IMR-90 (cell line): ENCODE data around the gene FAM149B1. TPM values are rescaled to one million over a fixed set of nuclear protein-coding genes. Genes with fewer than 3 reads are reported as not detected.

Experiments used
- ATAC-seq: fragments of 200-7000 bp; cut with Tn5 transposase; 2 replicates; pipeline ENCODE4 v1.9.1; 2020; ENCODE audit warnings: low read depth, mild to moderate bottlenecking, moderate library complexity
- BruUV-seq: library from RNA; stranded (reverse); fragments of 400-500 nt; replicated peaks from 2 replicates; lab custom pipeline; 2021; lab: Mats Ljungman, UMichigan
- CTCF ChIA-PET: fragments of 300-600 bp; formaldehyde crosslinking; extraction: SDS; loops from one replicate; lab custom pipeline; 2021; ENCODE audit warnings: antibody characterized with exemption; lab: Yijun Ruan, JAX
- POLR2A ChIA-PET: fragments of 300-600 bp; sonication (Branson Sonifier 250); formaldehyde crosslinking; loops from one replicate; lab custom pipeline; 2022; ENCODE audit warnings: antibody characterized with exemption; ENCODE audit not compliant: unreplicated experiment; lab: Charles Lee
- DNase-seq: peaks from one replicate; pipeline ENCODE4 v3.0.0; 2013
- H2AFZ ChIP-seq: replicated peaks from 2 replicates; pipeline ENCODE3; 2013; ENCODE audit warnings: low read length, mild to moderate bottlenecking; ENCODE audit not compliant: poor library complexity
- H2AK5ac ChIP-seq: 2 replicates; pipeline ENCODE4 v1.6.1; 2013; ENCODE audit warnings: low read depth, low read length, inconsistent platforms
- H2AK9ac ChIP-seq: replicated peaks from 2 replicates; pipeline ENCODE3; 2013; ENCODE audit warnings: mild to moderate bottlenecking, low read depth, low read length, moderate library complexity; ENCODE audit not compliant: poor library complexity
- H2BK120ac ChIP-seq: 2 replicates; pipeline ENCODE4 v1.6.1; 2013; ENCODE audit warnings: low read depth, low read length, inconsistent platforms
- H2BK15ac ChIP-seq: 3 replicates; pipeline ENCODE4 v1.6.1; 2013; ENCODE audit warnings: low read depth, low read length, inconsistent platforms
- H2BK20ac ChIP-seq: 2 replicates; pipeline ENCODE4 v1.6.1; 2013; ENCODE audit warnings: low read depth, mild to moderate bottlenecking, inconsistent platforms, low read length, moderate library complexity
- H2BK5ac ChIP-seq: 2 replicates; pipeline ENCODE4 v1.6.1; 2013; ENCODE audit warnings: mild to moderate bottlenecking, low read depth, low read length, inconsistent platforms; ENCODE audit not compliant: poor library complexity, severe bottlenecking
- H3K14ac ChIP-seq: replicated peaks from 2 replicates; pipeline ENCODE4 v1.6.1; 2013; ENCODE audit warnings: low read depth, low read length, inconsistent platforms
- H3K18ac ChIP-seq: 2 replicates; pipeline ENCODE4 v1.6.1; 2013; ENCODE audit warnings: low read depth, low read length, control low read depth
- H3K23ac ChIP-seq: 2 replicates; pipeline ENCODE4 v1.6.1; 2013; ENCODE audit warnings: low read depth, low read length, inconsistent platforms
- H3K27ac ChIP-seq: 2 replicates; pipeline ENCODE4 v1.5.1; 2013; ENCODE audit warnings: mild to moderate bottlenecking, control low read depth, low read length; ENCODE audit not compliant: insufficient read depth
- H3K27me3 ChIP-seq: 2 replicates; pipeline ENCODE4 v1.6.1; 2013; ENCODE audit warnings: low read length; ENCODE audit not compliant: control insufficient read depth, insufficient read depth
- H3K36me3 ChIP-seq: 2 replicates; pipeline ENCODE4 v1.6.1; 2013; ENCODE audit warnings: low read length, mixed read lengths; ENCODE audit not compliant: control insufficient read depth, insufficient read depth
- H3K4ac ChIP-seq: 2 replicates; pipeline ENCODE4 v1.6.1; 2013; ENCODE audit warnings: low read depth, low read length, inconsistent platforms
- H3K4me1 ChIP-seq: 2 replicates; pipeline ENCODE4 v1.6.1; 2013; ENCODE audit warnings: low read length, mixed read lengths; ENCODE audit not compliant: control insufficient read depth, insufficient read depth
- H3K4me2 ChIP-seq: 2 replicates; pipeline ENCODE4 v1.6.1; 2013; ENCODE audit warnings: low read depth, mild to moderate bottlenecking, control low read depth, low read length, moderate library complexity
- H3K4me3 ChIP-seq: 2 replicates; pipeline ENCODE4 v1.5.1; 2013; ENCODE audit warnings: low read depth, mild to moderate bottlenecking, control low read depth, low read length, moderate library complexity; ENCODE audit not compliant: insufficient read depth
- H3K56ac ChIP-seq: 2 replicates; pipeline ENCODE4 v1.6.1; 2013; ENCODE audit warnings: low read length, inconsistent platforms; ENCODE audit not compliant: insufficient read depth; ENCODE audit errors: extremely low read depth
- H3K79me1 ChIP-seq, 2 experiments: 2 replicates each; pipeline ENCODE4 v1.6.1; 2013; ENCODE audit warnings: low read length in 2 of 2, inconsistent platforms in 1 of 2, low read depth in 1 of 2
- H3K9ac ChIP-seq: 2 replicates; pipeline ENCODE4 v1.6.1; 2013; ENCODE audit warnings: low read depth, low read length, control low read depth
- H3K9me1 ChIP-seq: 2 replicates; pipeline ENCODE4 v1.6.1; 2013; ENCODE audit warnings: low read length, inconsistent platforms; ENCODE audit not compliant: insufficient read depth
- H3K9me3 ChIP-seq: 2 replicates; pipeline ENCODE4 v1.6.1; 2013; ENCODE audit warnings: low read length; ENCODE audit not compliant: control insufficient read depth, insufficient read depth
- H4K20me1 ChIP-seq: 2 replicates; pipeline ENCODE4 v1.6.1; 2013; ENCODE audit warnings: low read length, inconsistent platforms; ENCODE audit not compliant: insufficient read depth
- H4K5ac ChIP-seq: 2 replicates; pipeline ENCODE4 v1.6.1; 2013; ENCODE audit warnings: mild to moderate bottlenecking, low read depth, low read length, control low read depth
- H4K8ac ChIP-seq, 2 experiments: 2 replicates each; pipeline ENCODE4 v1.6.1; 2013; ENCODE audit warnings: low read depth in 2 of 2, low read length in 2 of 2, control low read depth in 1 of 2, inconsistent platforms in 1 of 2
- H4K91ac ChIP-seq: 2 replicates; pipeline ENCODE4 v1.6.1; 2013; ENCODE audit warnings: low read depth, low read length, inconsistent platforms; ENCODE audit not compliant: insufficient read depth
- CTCF ChIP-seq: conservative IDR thresholded peaks from 2 replicates; pipeline ENCODE4 v1.5.1; 2012; ENCODE audit warnings: mild to moderate bottlenecking, low read depth, low read length, improper control_type of control experiment
- ELK1 ChIP-seq: fragments of 150-350 bp; IDR thresholded peaks from 2 replicates; pipeline ENCODE4 v1.6.1; 2016; ENCODE audit warnings: low read depth, mild to moderate bottlenecking, low read length, moderate library complexity, borderline replicate concordance
- FOS ChIP-seq: fragments of 150-350 bp; IDR thresholded peaks from 2 replicates; pipeline ENCODE4 v1.6.1; 2016; ENCODE audit warnings: low read depth, low read length
- MAFK ChIP-seq: IDR thresholded peaks from 2 replicates; pipeline ENCODE4 v1.6.1; 2012; ENCODE audit warnings: low read depth, low read length, improper control_type of control experiment
- MAZ ChIP-seq: IDR thresholded peaks from 2 replicates; pipeline ENCODE4 v1.6.1; 2012; ENCODE audit warnings: low read depth, mild to moderate bottlenecking, low read length, improper control_type of control experiment, moderate library complexity, borderline replicate concordance
- SMC3 ChIP-seq: fragments of 150-350 bp; IDR thresholded peaks from 2 replicates; pipeline ENCODE4 v1.6.1; 2016; ENCODE audit warnings: low read depth, mild to moderate bottlenecking, antibody characterized with exemption, low read length, moderate library complexity
- WGBS, 2 experiments: methylation state at CpG; one replicate each; pipeline versions ENCODE4 v1.1.5 to v1.1.7; 2013; ENCODE audit warnings: missing lambda C conversion rate in 2 of 2; ENCODE audit not compliant: insufficient read length in 1 of 2; ENCODE audit errors: extremely low coverage in 2 of 2; 5-methylcytosine and 5-hydroxymethylcytosine counted together
- dilution Hi-C: fragments of 300-500 bp; cut with HindIII; formaldehyde crosslinking; loops from one replicate; pipeline ENCODE4 v1.14.3; 2018; ENCODE audit warnings: low sequenced_read_pairs; ENCODE audit not compliant: unreplicated experiment
- in situ Hi-C: fragments of 300-500 bp; cut with MboI; formaldehyde crosslinking; loops from 3 replicates; pipeline ENCODE4 v1.14.3; 2019; ENCODE audit warnings: low sequenced_read_pairs, inconsistent platforms, mixed read lengths
- intact Hi-C: fragments of 100-400 bp; cut with micrococcal nuclease; formaldehyde crosslinking; loops from 2 replicates; pipeline ENCODE4 v1.10.0; 2022
- polyA plus RNA-seq, 3 experiments: library from polyadenylated mRNA; depleted of rRNA; stranded (reverse); fragments of >200 nt; gene quantifications; 2 replicates each; pipeline ENCODE4 v1.2.3, GENCODE V29; 2012; ENCODE audit warnings: low replicate concordance in 1 of 3
- total RNA-seq: library from RNA; depleted of rRNA; stranded (reverse); fragments of >200 nt; gene quantifications from 2 replicates; pipeline ENCODE4 v1.2.3, GENCODE V29; 2012

FAM149B1 gene
- total and polyA plus RNA-seq, 2 of the 4 experiments (the other 2 are of a cell fraction) = 21.7 to 28.3 TPM

- Histone ChIP-seq H2AK9ac (no peak overlapping the region), H3K4me1 (no peaks in the 10 kb centered on the region), H3K4ac (no peak overlapping the region), H4K8ac (no peak overlapping the region), H3K14ac (no peak overlapping the region), H3K9me1 (no peaks in the 10 kb centered on the region), H2AFZ (no peak overlapping the region), H3K18ac (no peak overlapping the region), H2BK15ac (no peak overlapping the region), H2AK5ac (no peak overlapping the region), H4K20me1 (no peaks in the 10 kb centered on the region), H3K9ac (no peak overlapping the region), H3K9me3 (no peaks in the 10 kb centered on the region; the same call in 1 of the 2 replicates), H3K4me2 (no peak overlapping the region), H3K27ac (no peak overlapping the region), H3K36me3 (peaks cover 9% of the 10 kb centered on the region), H4K91ac (no peak overlapping the region), H3K4me3 (no peak overlapping the region), H2BK120ac (no peak overlapping the region), H3K23ac (no peak overlapping the region), H3K79me1 (no peaks in the 10 kb centered on the region; a peak in 1 of 4 replicates), H4K5ac (no peak overlapping the region), H2BK5ac (no peak overlapping the region), H2BK20ac (no peak overlapping the region), H3K27me3 (no peaks in the 10 kb centered on the region), H3K56ac (no peak overlapping the region)
- CTCF ChIA-PET = no interaction called here
- no peak for TF ChIP-seq SMC3
- no peak for TF ChIP-seq ELK1
- no peak for TF ChIP-seq FOS
- no peak for TF ChIP-seq MAFK
- no peak for TF ChIP-seq MAZ
- TF ChIP-seq CTCF = no peak
- BruUV-seq = no TSS peak
- 86% methylated on average over 1 of the region's 2 CpGs; no CpG with 5 or more reads in 1 of the 2 experiments for WGBS, 2 experiments
- dilution Hi-C loops = no loop called here
- in situ Hi-C loops = no loop called here
- POLR2A ChIA-PET = no interaction called here
- intact Hi-C loops = no loop called here
- ATAC-seq = no peak
- no peak for DNase-seq
Observed at GRCh38 chr10:73207883-73208282, 40.0 kb downstream of the FAM149B1 start.
